Stimulated activated CD8-positive, alpha-beta memory T cell treated with anti-CD3 and anti-CD28 coated beads, Interleukin-4, amount 100 ng/mL, for 48 hours (primary cell): ENCODE data around the gene CHRNB2.

Source experiments
- DNase-seq: peaks from one replicate; pipeline ENCODE4 v3.0.0-alpha.2; 2020

The CHRNB2 gene

GRCh38 chr1:154553056-154554030, 14.2 kb upstream of the CHRNB2 start:
- no peak for DNase-seq

- DNase-seq, result no peak
These were observed 11.2 kb upstream of the CHRNB2 start for GRCh38 chr1:154556422-154556821.

GRCh38 chr1:154557248-154557938, 10.2 kb upstream of the CHRNB2 start:
- DNase-seq, result no peak

GRCh38 chr1:154557939-154558719, 9.4 kb upstream of the CHRNB2 start, which contains the start of gene UBE2Q1:
TSS of gene UBE2Q1 (minus strand) at chr1:154558662. CDS start at chr1:154558553, 109 bp downstream.
- DNase-seq, result peak; percentile 50

GRCh38 chr1:154558720-154559465, 8.7 kb upstream of the CHRNB2 start:
- DNase-seq, result peak; percentile 99

GRCh38 chr1:154559466-154560044, 8.0 kb upstream of the CHRNB2 start:
- DNase-seq, result peak; percentile 86

GRCh38 chr1:154565876-154566275, 1.7 kb upstream of the CHRNB2 start:
- DNase-seq, result no peak

- no peak for DNase-seq
These were observed 708 bp downstream of the CHRNB2 start for GRCh38 chr1:154568157-154568815.

GRCh38 chr1:154571244-154571963, 3.8 kb downstream of the CHRNB2 start:
- DNase-seq, result no peak

GRCh38 chr1:154571964-154572288, 4.3 kb downstream of the CHRNB2 start:
- DNase-seq, result no peak

- no peak for DNase-seq
These were observed 5.0 kb downstream of the CHRNB2 start for GRCh38 chr1:154572468-154573167.

GRCh38 chr1:154573168-154573510, 5.6 kb downstream of the CHRNB2 start:
- DNase-seq, result no peak

- no peak for DNase-seq
These were observed 7.1 kb downstream of the CHRNB2 start for GRCh38 chr1:154574716-154575115.

- DNase-seq, result no peak
These were observed 7.8 kb downstream of the CHRNB2 start for GRCh38 chr1:154575147-154575927.

GRCh38 chr1:154575951-154576566, 8.5 kb downstream of the CHRNB2 start:
- no peak for DNase-seq

- no peak for DNase-seq
These were observed 9.9 kb downstream of the CHRNB2 start for GRCh38 chr1:154577346-154578057.

GRCh38 chr1:154578058-154578418, 10.5 kb downstream of the CHRNB2 start:
- no peak for DNase-seq

GRCh38 chr1:154579374-154579773, 11.8 kb downstream of the CHRNB2 start:
- no peak for DNase-seq
